Measurements from ENCODE around the gene KCNQ5.

KCNQ5 gene

DNA sequence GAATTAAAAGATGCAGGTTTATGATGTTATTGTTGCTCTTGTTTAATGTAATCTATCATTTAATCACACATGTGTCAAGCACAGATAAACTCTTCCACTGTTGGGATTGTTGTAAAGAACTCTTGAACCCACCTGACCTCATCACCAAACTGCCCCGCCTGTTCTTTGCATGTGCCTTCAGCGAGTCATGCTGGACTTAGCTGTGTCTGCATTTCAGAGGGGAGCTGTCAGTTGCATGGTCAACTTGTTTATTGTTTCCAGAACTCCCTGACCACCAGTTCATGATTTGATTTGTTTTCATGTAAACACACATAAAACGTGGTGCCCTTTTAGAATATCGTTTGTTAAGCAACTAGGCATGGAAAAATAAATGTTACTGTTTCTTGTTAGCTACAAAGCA lies 509.8 kb downstream of the KCNQ5 start:
- Histone ChIP-seq H3K27ac (no peak overlapping the region), H3K4me3 (ENCODE audit: low read depth, low read length) (no peak overlapping the region), H3K4me1 (no peaks in the 10 kb centered on the region), H3K27me3 (ENCODE audit: control insufficient read depth, insufficient read depth, low read length) (no peaks in the 10 kb centered on the region), H3K36me3 (ENCODE audit: control insufficient read depth, insufficient read depth, low read length) (no peaks in the 10 kb centered on the region), H2AFZ (no peak overlapping the region), H3K9me3 (ENCODE audit: control insufficient read depth, low read length) (no peaks in the 10 kb centered on the region), H3K9ac (no peak overlapping the region), H3K79me2 (no peaks in the 10 kb centered on the region), H3K4me2 (ENCODE audit: low read length) (no peak overlapping the region)
- TF ChIP-seq, protein P1, sequence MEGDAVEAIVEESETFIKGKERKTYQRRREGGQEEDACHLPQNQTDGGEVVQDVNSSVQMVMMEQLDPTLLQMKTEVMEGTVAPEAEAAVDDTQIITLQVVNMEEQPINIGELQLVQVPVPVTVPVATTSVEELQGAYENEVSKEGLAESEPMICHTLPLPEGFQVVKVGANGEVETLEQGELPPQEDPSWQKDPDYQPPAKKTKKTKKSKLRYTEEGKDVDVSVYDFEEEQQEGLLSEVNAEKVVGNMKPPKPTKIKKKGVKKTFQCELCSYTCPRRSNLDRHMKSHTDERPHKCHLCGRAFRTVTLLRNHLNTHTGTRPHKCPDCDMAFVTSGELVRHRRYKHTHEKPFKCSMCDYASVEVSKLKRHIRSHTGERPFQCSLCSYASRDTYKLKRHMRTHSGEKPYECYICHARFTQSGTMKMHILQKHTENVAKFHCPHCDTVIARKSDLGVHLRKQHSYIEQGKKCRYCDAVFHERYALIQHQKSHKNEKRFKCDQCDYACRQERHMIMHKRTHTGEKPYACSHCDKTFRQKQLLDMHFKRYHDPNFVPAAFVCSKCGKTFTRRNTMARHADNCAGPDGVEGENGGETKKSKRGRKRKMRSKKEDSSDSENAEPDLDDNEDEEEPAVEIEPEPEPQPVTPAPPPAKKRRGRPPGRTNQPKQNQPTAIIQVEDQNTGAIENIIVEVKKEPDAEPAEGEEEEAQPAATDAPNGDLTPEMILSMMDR (IDR thresholded peaks at IDR 0.05) = no peak

DNA sequence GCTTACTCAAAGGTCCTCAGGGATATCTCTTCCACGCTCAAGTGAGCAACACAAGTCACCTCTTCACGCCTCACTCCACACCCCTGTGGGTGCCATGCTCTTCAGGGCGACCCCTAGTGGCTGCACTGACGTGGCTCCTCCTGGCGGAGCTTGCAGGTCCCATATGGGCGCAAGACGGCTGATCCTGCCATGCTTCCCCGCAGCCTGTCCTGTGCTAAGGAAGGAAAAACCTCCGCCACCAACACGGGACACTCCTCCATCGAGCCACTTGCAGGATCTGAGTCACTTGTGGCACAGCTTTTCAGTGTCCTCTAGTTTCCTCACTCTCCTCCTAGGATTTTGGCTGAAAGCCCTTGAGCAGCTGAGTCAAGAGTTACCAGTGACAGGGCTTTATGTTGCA lies 512.7 kb downstream of the KCNQ5 start:
- no peak overlapping the region for H2AFZ ChIP-seq
- no peak overlapping the region for H3K4me2 ChIP-seq (ENCODE audit: low read length)
- TF ChIP-seq, protein P1 (IDR thresholded peaks at IDR 0.05) = no peak
- H3K79me2 ChIP-seq = no peaks in the 10 kb centered on the region
- no peak overlapping the region for H3K4me3 ChIP-seq (ENCODE audit: low read depth, low read length)
- H3K9me3 ChIP-seq (ENCODE audit: control insufficient read depth, low read length) = no peaks in the 10 kb centered on the region
- no peaks in the 10 kb centered on the region for H3K27me3 ChIP-seq (ENCODE audit: control insufficient read depth, insufficient read depth, low read length)
- no peak overlapping the region for H3K27ac ChIP-seq
- no peaks in the 10 kb centered on the region for H3K4me1 ChIP-seq
- no peaks in the 10 kb centered on the region for H3K36me3 ChIP-seq (ENCODE audit: control insufficient read depth, insufficient read depth, low read length)
- H3K9ac ChIP-seq = no peak overlapping the region

DNA sequence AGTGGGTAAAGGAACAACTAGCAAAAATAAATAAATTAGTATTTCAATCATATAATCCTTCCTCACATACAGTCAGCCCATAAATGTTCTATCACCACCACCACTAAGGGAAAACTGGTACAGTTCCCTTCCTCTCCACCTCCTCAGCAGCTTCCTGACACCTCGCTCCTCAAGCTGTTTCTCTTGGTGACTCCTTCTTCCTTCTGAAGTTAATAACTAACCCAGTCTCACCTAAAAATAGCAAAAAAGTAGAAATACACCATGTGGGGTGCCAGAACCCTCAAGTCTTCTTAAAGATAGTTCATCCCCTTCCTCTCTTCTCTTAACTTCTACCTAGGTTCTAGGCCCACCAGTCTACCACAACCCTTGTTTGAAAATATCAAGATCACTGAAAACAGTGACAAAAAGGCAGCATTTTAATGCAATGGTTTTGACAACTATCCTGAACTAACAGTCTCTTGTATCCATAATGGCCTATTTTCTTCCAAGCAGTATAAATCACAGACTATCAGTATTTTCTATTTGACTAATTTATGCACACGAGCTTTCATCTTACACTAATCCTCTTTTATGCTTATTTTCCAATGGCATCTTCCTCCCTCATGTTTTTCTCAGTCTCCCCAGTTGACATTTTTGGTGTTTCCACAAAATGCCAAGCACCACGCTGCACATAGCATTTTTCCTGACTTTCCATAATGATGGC lies 518.0 kb downstream of the KCNQ5 start:
- H3K27me3 ChIP-seq (ENCODE audit: control insufficient read depth, insufficient read depth, low read length) = no peaks in the 10 kb centered on the region
- no peak overlapping the region for H3K9ac ChIP-seq
- TF ChIP-seq, protein P1 (IDR thresholded peaks at IDR 0.05) = no peak
- H3K9me3 ChIP-seq (ENCODE audit: control insufficient read depth, low read length) = no peaks in the 10 kb centered on the region
- no peak overlapping the region for H2AFZ ChIP-seq
- H3K4me3 ChIP-seq (ENCODE audit: low read depth, low read length) = no peak overlapping the region
- no peak overlapping the region for H3K27ac ChIP-seq
- H3K4me2 ChIP-seq (ENCODE audit: low read length) = no peak overlapping the region
- no peaks in the 10 kb centered on the region for H3K4me1 ChIP-seq
- H3K36me3 ChIP-seq (ENCODE audit: control insufficient read depth, insufficient read depth, low read length) = no peaks in the 10 kb centered on the region
- no peaks in the 10 kb centered on the region for H3K79me2 ChIP-seq

DNA sequence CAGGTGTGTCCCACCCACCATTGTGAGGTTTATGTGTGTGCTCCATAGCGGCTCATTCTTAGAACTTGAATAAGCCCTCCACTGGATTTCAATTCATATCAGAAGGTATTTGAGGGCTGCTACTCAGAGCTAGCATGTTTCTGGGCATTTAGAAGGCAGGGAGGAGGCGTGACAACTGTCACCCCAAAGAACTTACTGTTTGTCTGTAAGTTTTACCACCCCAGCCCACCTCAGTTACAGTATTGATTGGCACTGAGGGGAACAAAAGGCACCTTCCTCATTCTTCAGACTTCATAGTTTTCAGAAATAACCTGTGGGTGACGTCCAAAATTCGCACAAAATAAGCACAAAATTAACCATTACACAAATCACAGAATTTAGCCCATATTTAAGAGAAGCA lies 521.7 kb downstream of the KCNQ5 start:
- Histone ChIP-seq H3K4me3 (ENCODE audit: low read depth, low read length) (no peak overlapping the region), H3K27ac (no peak overlapping the region), H3K9ac (no peak overlapping the region), H3K4me2 (ENCODE audit: low read length) (no peak overlapping the region), H3K79me2 (no peaks in the 10 kb centered on the region), H3K9me3 (ENCODE audit: control insufficient read depth, low read length) (no peaks in the 10 kb centered on the region), H3K4me1 (no peaks in the 10 kb centered on the region), H2AFZ (no peak overlapping the region), H3K27me3 (ENCODE audit: control insufficient read depth, insufficient read depth, low read length) (no peaks in the 10 kb centered on the region), H3K36me3 (ENCODE audit: control insufficient read depth, insufficient read depth, low read length) (no peaks in the 10 kb centered on the region)
- TF ChIP-seq, protein P1 (IDR thresholded peaks at IDR 0.05) = no peak

DNA sequence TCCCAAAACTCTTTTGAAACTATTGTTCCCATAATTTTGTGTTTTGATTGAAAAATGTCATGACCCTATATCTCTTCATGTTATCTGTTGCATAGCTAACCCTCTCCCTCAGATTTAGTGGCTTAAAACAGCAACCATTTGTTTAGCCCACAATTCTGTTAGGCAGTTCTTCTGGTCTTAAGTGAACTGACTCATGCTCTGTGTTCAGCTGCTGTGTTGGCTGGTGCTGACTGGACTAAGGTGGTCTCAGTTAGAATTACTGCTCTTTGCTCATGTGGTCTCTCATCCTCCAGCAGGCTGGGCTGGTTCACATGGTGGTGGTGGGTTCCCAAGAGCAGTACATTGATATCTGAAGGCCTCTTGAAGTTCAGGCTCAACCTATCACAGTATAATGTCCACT lies 522.7 kb downstream of the KCNQ5 start:
- H3K9ac ChIP-seq = no peak overlapping the region
- no peaks in the 10 kb centered on the region for H3K36me3 ChIP-seq (ENCODE audit: control insufficient read depth, insufficient read depth, low read length)
- H3K27me3 ChIP-seq (ENCODE audit: control insufficient read depth, insufficient read depth, low read length) = no peaks in the 10 kb centered on the region
- H3K4me1 ChIP-seq = no peaks in the 10 kb centered on the region
- H3K79me2 ChIP-seq = no peaks in the 10 kb centered on the region
- no peak overlapping the region for H3K4me3 ChIP-seq (ENCODE audit: low read depth, low read length)
- H3K27ac ChIP-seq = no peak overlapping the region
- no peak overlapping the region for H3K4me2 ChIP-seq (ENCODE audit: low read length)
- no peaks in the 10 kb centered on the region for H3K9me3 ChIP-seq (ENCODE audit: control insufficient read depth, low read length)
- TF ChIP-seq, protein P1 (IDR thresholded peaks at IDR 0.05) = no peak
- no peak overlapping the region for H2AFZ ChIP-seq

Data from parathyroid adenoma (tissue), 2 donors.